Body of pancreas (tissue), 4 donors: Measurements from ENCODE around the gene RFX1. TPM values are rescaled to one million over a fixed set of nuclear protein-coding genes. Genes with fewer than 3 reads are reported as not detected.
A peak's percentile ranks its signal among the peaks of the same experiment; 100 is the strongest.

Source experiments
- ATAC-seq: fragments of 150-250 bp; one replicate; pipeline ENCODE4 v1.9.1; 2016
- DNase-seq, 4 donors: peaks; one replicate each; pipeline ENCODE4 v3.0.0-alpha.2; 2019
- H3K27ac ChIP-seq, 4 donors: fragments of 200-600 bp; sonication (generic); 1 replicate in 3 of 4; 2 replicates in 1 of 4; pipeline versions ENCODE4 v1.5.1 to v1.6.1; 2016 to 2019; ENCODE audit warnings: mild to moderate bottlenecking in 1 of 4, mixed read lengths in 1 of 4, moderate library complexity in 1 of 4
- H3K27me3 ChIP-seq, 2 donors: fragments of 200-600 bp; sonication (generic); one replicate each; pipeline ENCODE4 v1.6.0; 2016; ENCODE audit warnings: mild to moderate bottlenecking in 1 of 2
- H3K36me3 ChIP-seq, 2 donors: fragments of 200-600 bp; sonication (generic); replicated peaks in 1 of 2; 2 replicates each; pipeline ENCODE4 v1.5.1; 2016; ENCODE audit warnings: low read depth in 2 of 2; ENCODE audit not compliant: insufficient read depth in 1 of 2
- H3K4me1 ChIP-seq: fragments of 200-600 bp; sonication (generic); one replicate; pipeline ENCODE4 v1.6.0; 2016
- H3K4me3 ChIP-seq, 2 donors: fragments of 200-600 bp; sonication (generic); 1 replicate in 1 of 2; 2 replicates in 1 of 2; pipeline ENCODE4 v1.5.1; 2016 to 2019
- H3K9me3 ChIP-seq, 3 donors: fragments of 200-600 bp; sonication (generic); 1 replicate in 2 of 3; 2 replicates in 1 of 3; pipeline ENCODE4 v1.5.1; 2016
- POLR2A ChIP-seq, 3 donors: fragments of 450-650 bp; IDR thresholded peaks; one replicate each; pipeline ENCODE4 v1.6.1; 2016; ENCODE audit warnings: antibody characterized with exemption in 3 of 3, mild to moderate bottlenecking in 2 of 3
- WGBS, 2 donors: methylation state at CpG; one replicate each; pipeline ENCODE4 v1.1.5; 2017; 5-methylcytosine and 5-hydroxymethylcytosine counted together
- intact Hi-C: fragments of 100-400 bp; cut with DNase I; formaldehyde crosslinking; loops from one replicate; pipeline ENCODE4 v1.15.1; 2023
- total RNA-seq, 2 donors: library from RNA; depleted of rRNA; stranded (reverse); fragments of >200 nt; gene quantifications; one replicate each; pipeline ENCODE4 v1.1.0, GENCODE V29; 2016
- TF ChIP-seq, protein P1 (sequence below), 7 experiments: fragments of 450-650 bp in 4 of 7; fragments of 200-600 bp in 3 of 7; sonication (generic) in 3 of 7; IDR thresholded peaks; one replicate each; pipeline ENCODE4 v1.5.1; 2016 to 2019; ENCODE audit warnings: antibody characterized with exemption in 7 of 7

The RFX1 gene
- total RNA-seq, 2 donors from 2014 or later, result 3.9 to 7.6 TPM

DNA sequence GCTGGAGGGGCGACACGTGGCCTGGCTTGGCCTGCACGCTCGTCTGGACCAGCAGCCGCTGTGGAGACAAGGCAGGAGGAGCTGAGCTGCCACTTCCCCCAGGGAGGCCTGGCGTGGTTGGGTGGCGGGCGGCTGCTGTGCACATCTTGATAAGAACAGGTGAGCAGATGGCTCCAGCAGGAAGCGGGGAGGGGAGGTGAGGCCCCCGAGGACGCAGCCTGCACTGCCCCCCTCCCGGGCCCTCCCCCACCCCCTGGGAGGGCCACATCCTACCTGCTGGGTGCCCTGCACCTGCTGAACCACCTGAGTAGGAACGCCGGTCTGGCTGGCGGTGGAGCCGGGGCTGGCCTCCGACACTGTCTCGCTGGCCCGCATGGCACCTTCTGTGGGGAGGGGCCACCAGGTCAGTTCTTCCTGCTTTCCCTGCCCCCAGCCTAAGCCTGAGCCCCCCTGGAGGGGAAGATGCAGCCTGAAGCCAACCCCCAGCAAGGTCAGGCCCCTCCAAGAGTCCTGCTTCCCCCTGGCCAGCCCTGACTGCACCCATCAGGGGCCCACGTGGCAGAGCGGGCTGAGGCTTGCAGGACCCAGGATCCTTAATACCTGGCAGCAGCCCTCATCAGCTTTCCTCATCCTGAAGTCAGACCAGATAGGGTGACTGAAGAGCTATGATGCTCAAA is 22.8 kb downstream of the RFX1 start:
- peak in 3 of 4 donors; percentile 51 to 55 (median 52) for DNase-seq
- Histone ChIP-seq H3K4me3 (no peak overlapping the region), H3K4me1 (peaks cover 18% of the 10 kb centered on the region), H3K36me3 (no peaks in the 10 kb centered on the region), H3K27me3 (no peaks in the 10 kb centered on the region), H3K9me3 (no peaks in the 10 kb centered on the region), H3K27ac (no peak overlapping the region)
- 72 to 100% methylated on average over 1 to 18 of the region's 21 CpGs for WGBS, 2 donors
- ATAC-seq, result no peak
- intact Hi-C loops, result no loop called here
- no peak for TF ChIP-seq POLR2A (IDR thresholded peaks at IDR 0.05)
- TF ChIP-seq, protein P1, sequence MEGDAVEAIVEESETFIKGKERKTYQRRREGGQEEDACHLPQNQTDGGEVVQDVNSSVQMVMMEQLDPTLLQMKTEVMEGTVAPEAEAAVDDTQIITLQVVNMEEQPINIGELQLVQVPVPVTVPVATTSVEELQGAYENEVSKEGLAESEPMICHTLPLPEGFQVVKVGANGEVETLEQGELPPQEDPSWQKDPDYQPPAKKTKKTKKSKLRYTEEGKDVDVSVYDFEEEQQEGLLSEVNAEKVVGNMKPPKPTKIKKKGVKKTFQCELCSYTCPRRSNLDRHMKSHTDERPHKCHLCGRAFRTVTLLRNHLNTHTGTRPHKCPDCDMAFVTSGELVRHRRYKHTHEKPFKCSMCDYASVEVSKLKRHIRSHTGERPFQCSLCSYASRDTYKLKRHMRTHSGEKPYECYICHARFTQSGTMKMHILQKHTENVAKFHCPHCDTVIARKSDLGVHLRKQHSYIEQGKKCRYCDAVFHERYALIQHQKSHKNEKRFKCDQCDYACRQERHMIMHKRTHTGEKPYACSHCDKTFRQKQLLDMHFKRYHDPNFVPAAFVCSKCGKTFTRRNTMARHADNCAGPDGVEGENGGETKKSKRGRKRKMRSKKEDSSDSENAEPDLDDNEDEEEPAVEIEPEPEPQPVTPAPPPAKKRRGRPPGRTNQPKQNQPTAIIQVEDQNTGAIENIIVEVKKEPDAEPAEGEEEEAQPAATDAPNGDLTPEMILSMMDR (IDR thresholded peaks at IDR 0.05), result no peak

DNA sequence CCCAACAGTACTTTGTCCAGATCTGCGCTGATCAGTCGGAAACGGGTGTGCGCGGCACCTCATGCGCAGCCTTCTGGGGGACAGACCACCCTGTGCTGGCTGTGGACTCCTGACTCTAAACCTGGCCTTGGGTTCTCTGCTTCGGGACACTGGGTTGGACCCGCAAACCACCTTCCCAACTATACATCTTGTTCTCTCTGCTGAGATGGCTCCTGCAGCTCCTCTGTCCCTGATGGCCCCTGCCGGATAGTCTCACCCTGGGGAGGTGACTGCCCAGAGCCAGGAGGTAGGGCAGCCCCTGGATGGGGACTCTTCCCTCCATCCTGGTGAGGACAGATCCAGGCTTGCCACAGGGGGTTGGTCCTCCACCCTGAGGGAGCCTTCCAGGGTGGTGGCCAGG is 23.3 kb downstream of the RFX1 start:
- intact Hi-C loops, result no loop called here
- TF ChIP-seq, protein P1 (IDR thresholded peaks at IDR 0.05), result no peak
- no peak for TF ChIP-seq POLR2A (IDR thresholded peaks at IDR 0.05)
- no peaks in the 10 kb centered on the region for H3K36me3 ChIP-seq
- H3K27me3 ChIP-seq, result no peaks in the 10 kb centered on the region
- DNase-seq (no peak), ATAC-seq (no peak)
- H3K27ac ChIP-seq, result no peak overlapping the region
- no peaks in the 10 kb centered on the region for H3K9me3 ChIP-seq
- whole genome bisulfite sequencing, 2 donors, result 93% methylated on average over 5 to 9 of the region's 9 CpGs
- peaks cover 18% of the 10 kb centered on the region for H3K4me1 ChIP-seq
- no peak overlapping the region for H3K4me3 ChIP-seq

DNA sequence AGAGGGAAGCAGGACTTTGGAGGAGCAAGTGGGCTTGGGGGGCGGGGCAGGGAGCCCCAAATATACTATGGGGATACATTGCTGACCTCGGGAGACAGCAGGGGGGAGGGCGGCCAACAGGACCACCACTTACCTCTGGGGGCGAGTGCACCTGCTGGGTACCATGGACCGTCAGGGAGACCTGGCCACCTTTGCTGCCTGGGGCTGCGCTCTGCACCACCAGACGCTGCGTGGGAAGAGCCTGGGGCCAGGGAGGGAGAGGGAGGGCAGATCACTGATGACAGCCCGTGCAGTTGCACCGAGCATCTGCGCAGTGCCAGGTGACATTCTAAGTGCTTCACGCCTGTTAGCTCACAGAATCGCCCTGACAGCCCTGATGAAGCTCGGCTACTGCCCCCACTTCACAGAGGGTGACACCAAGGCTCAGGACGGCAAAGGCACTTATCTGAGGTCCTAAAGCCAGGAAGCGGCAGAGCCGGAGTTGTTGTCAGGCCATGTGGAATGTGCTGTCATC is 24.1 kb downstream of the RFX1 start:
- DNase-seq (peak in 2 of 4 donors; percentile 39 to 42), ATAC-seq (no peak)
- H3K27me3 ChIP-seq, result no peaks in the 10 kb centered on the region
- intact Hi-C loops, result no loop called here
- H3K27ac ChIP-seq, result no peak overlapping the region
- WGBS, 2 donors, result 80 to 96% methylated on average over 1 to 12 of the region's 17 CpGs
- peaks cover 10% of the 10 kb centered on the region for H3K4me1 ChIP-seq
- TF ChIP-seq, protein P1 (IDR thresholded peaks at IDR 0.05), result no peak
- TF ChIP-seq POLR2A (IDR thresholded peaks at IDR 0.05), result peak in 1 of 3 donors; percentile 11
- no peaks in the 10 kb centered on the region for H3K36me3 ChIP-seq
- no peak overlapping the region for H3K4me3 ChIP-seq
- no peaks in the 10 kb centered on the region for H3K9me3 ChIP-seq

DNA sequence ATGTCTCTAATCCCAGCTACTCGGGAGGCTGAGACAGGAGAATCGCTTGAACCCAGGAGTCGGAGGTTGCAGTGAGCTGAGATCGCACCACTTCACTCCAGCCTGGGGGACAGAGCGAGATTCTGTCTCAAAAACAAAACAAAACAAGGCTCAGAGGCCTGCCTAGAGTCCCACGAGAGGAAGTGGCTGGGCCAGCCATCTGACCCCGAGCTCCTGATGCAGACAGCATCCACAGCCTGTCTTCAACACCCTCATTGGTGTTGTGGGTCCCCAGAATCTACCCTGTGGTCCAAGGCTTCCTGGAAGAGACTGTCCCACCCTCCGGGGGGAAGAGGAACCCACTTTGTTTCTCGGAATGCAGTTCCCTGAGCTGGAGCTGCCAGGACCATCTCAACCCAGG is 24.7 kb downstream of the RFX1 start:
- no peak overlapping the region for H3K4me3 ChIP-seq
- ATAC-seq, result no peak
- no peaks in the 10 kb centered on the region for H3K27me3 ChIP-seq
- no peak for TF ChIP-seq POLR2A (IDR thresholded peaks at IDR 0.05)
- no peaks in the 10 kb centered on the region for H3K9me3 ChIP-seq
- no peak overlapping the region for H3K27ac ChIP-seq
- H3K4me1 ChIP-seq, result peaks cover 5% of the 10 kb centered on the region
- intact Hi-C loops, result no loop called here
- 88 to 89% methylated on average over 9 of the region's 9 CpGs for WGBS, 2 donors
- DNase-seq, result no peak
- H3K36me3 ChIP-seq, result no peaks in the 10 kb centered on the region

DNA sequence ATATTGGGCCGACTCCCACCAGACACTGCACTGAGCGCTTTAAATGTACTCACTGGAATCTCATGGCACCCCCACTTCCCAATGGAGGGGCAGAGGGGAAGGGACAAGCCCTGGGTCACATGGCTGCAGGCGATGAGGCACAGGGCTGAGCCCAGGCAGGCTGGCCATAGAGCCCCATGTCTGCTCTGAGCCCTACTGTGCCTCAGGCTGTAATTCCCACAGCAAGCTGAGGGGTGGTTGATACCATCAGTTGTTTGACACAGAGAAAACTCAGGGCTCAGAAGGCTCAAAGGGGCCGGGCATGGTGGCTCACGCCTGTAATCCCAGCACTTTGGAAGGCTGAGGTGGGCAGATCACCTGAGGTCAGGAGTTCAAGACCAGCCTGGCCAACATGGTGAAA is 25.1 kb downstream of the RFX1 start:
- 88% methylated on average over 5 of the region's 5 CpGs; no CpG with 5 or more reads in 1 of the 2 donors for WGBS, 2 donors
- no peak overlapping the region for H3K27ac ChIP-seq
- H3K9me3 ChIP-seq, result no peaks in the 10 kb centered on the region
- TF ChIP-seq, protein P1 (IDR thresholded peaks at IDR 0.05), result no peak
- H3K27me3 ChIP-seq, result no peaks in the 10 kb centered on the region
- H3K4me1 ChIP-seq, result peaks cover 3% of the 10 kb centered on the region
- no peak overlapping the region for H3K4me3 ChIP-seq
- no peak for ATAC-seq
- DNase-seq, result no peak
- intact Hi-C loops, result no loop called here
- H3K36me3 ChIP-seq, result no peaks in the 10 kb centered on the region
